GM21619 (cell line): Measurements from ENCODE around the gene RPAP3.

Source experiments
- ATAC-seq: cut with Tn5 transposase; IDR thresholded peaks from one replicate; pipeline ENCODE4 v1.9.1; 2021; ENCODE audit not compliant: unreplicated experiment

Gene RPAP3, protein sequence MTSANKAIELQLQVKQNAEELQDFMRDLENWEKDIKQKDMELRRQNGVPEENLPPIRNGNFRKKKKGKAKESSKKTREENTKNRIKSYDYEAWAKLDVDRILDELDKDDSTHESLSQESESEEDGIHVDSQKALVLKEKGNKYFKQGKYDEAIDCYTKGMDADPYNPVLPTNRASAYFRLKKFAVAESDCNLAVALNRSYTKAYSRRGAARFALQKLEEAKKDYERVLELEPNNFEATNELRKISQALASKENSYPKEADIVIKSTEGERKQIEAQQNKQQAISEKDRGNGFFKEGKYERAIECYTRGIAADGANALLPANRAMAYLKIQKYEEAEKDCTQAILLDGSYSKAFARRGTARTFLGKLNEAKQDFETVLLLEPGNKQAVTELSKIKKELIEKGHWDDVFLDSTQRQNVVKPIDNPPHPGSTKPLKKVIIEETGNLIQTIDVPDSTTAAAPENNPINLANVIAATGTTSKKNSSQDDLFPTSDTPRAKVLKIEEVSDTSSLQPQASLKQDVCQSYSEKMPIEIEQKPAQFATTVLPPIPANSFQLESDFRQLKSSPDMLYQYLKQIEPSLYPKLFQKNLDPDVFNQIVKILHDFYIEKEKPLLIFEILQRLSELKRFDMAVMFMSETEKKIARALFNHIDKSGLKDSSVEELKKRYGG

GRCh38 chr12:47705566-47706425 is at the start of gene RPAP3:
Gene RPAP3 (minus strand): TSS chr12:47706030. CDS start chr12:47702840, 3,190 bp downstream.
- peak; percentile 75 for ATAC-seq

DNA sequence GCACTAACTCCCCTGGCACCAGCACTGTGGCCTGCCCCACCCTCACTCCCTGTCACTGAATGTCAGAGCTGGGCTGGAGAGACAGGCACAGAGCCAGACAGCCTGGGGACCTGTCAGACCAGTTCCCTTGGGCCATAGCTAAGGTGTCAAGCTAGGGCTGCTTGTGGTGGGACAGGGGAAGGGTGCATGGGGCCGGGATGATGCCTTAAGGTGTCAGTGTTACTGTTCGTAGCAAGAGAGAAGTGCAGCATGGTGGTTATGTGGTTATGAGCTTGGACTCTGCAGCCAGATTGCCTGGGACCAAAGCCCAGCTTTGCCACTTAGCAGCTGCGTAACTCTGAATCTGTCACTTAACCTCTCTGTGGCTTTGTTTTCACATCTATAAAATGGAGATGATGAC is 49.1 kb upstream of the RPAP3 start:
- ATAC-seq = no peak

DNA sequence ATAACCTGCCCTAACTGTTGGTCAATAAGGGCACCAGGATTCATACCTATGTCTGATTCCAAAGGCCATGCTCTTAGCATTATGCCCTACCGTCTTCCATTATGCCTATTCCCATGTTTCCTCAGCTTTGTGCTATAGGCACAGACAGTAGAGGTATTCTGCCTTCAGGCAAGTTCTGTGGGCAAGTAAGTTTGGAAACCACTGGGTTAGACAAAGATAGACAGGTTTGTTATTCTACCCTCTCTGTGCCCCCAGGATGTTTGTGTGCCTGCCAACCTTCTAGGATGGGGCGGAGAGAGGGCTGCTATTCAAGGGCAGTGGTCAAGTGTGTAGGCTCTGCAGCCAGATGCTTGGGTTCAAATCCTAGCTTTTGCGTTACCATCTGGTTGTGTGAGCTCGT is 48.3 kb upstream of the RPAP3 start:
- ATAC-seq = no peak

GRCh38 chr12:47753021-47754001 is 47.5 kb upstream of the RPAP3 start:
- no peak for ATAC-seq

DNA sequence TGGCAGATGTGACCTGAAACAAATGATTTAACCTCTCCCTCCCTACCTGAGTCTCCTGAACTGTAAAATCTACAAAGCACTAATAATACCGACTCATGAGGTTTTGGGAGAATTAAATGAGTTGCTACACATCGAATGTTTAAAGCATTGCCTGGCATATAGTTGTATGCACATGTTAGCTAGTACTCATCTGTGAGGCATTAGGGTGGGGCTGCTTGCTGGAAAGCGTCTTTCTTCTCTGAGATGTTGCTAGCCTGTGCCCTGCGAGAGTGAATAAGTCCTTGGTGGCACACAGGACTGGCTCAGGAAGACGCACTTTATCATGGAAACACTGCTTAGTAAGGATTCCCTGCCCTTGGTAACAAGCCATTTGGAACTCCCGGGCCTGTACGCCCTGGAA is 46.7 kb upstream of the RPAP3 start:
- ATAC-seq = no peak

DNA sequence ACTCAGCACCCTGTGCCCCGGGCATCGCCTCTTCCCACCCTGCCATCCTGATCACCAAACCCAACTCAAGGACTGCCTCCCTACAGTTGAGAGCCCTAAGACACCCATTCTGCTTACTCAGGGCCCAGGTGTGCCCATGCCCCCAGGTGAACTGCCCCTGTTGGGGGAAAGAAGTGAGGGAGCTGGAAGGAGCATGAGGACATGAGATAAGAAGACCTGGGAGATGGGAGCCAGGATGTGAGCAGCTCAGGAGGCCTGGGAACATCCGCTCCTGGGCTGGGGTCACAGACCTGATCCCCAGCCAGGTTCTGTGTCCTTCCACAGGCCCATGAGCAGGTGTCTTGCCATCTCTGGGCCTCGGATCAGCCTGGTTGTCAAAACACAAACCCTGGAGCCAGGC is 46.3 kb upstream of the RPAP3 start:
- no peak for ATAC-seq

DNA sequence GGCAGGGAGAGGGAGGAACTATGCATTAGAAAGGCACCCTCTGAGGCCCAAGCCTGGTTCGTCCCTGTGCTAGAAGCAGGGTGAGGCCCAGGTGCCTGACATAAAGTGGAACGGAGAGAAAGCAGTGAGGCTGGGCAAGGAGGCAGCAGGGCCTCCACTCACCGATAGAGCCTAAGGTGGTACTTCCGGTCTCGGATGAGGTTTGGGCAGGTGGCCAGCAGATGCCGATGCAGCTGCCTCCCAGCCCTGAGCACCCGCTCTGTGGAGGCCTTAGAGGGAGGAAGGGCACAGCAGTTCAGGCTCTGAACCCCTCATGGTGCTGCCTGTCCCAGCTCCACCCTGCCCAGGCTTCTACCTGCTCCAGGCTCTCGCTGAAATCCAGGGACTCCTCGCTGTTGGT is 45.7 kb upstream of the RPAP3 start:
- ATAC-seq = no peak

- no peak for ATAC-seq
These were observed 45.2 kb upstream of the RPAP3 start for GRCh38 chr12:47750916-47751470.

DNA sequence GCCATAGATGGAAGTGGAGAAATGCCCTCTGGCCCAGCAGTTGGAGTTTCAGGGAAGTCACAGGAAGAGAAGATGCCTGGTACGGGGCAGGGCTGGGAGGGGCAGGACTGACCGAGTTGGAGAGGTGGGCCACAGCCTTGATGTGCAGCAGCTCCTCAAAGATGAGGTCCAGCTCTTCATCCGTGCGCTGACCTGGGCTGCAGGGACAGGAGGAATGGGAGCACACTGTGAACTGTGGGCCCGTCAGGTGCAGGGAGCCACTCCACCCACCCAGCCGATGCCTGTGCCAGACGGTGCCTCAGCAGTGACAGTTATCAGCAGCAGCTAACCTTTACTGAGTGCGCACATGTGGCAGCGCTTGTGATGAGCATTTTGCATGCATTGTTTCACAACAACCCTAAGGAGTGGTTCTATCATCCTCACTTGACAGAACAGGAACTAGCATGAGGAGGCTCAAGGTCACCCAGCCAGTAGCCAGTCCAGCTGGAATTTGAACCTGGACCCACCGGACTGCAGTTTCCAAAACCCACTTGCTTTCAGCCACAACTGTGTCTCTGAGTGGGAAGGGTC is 44.5 kb upstream of the RPAP3 start:
- ATAC-seq = no peak

- ATAC-seq = no peak
These were observed 43.1 kb upstream of the RPAP3 start for GRCh38 chr12:47748899-47749298.

GRCh38 chr12:47748507-47748828 is 42.6 kb upstream of the RPAP3 start:
- no peak for ATAC-seq

DNA sequence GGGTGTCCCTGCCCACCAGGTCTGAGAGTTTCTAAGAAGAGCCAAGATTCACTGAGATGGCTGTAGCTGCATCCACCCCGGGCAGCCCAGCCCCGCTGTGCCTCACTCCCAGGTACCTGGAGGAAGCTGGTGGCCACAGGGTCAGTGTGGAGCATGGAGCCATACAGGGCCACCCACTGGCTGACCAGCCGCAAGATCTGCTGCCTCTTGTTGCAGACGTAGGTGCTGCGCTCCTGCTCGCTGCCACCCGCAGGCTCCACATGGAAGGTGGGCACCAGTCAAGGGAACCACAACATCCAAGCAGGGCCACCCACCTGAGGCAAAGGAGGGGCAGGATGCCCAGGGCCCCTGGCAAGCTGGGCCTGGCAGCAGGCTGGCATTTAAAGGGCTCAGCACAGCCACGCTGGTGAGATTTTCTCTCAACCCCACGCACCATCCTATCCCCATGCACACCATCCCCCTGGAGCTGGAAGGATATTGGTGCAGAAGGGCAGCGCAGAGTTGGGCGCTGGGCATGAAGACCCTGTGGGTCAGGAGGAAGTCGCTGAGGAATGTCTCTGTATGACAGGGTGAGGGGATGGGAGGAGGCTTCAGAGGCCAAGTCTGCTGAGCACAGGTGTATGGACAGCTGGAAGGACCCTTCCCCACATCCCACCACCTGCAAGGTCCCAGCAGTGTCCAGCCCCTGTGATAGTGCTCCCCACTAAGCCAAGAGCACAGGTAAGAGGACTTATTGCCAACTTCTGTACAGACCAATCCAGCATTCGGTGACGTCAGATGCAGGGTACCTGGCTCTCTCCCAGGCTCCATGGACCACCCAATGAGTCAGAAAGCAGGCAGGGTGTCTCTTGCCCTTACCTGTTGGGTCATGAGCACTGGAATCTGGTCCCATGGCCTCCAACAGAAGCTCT is 42.0 kb upstream of the RPAP3 start:
- no peak for ATAC-seq

DNA sequence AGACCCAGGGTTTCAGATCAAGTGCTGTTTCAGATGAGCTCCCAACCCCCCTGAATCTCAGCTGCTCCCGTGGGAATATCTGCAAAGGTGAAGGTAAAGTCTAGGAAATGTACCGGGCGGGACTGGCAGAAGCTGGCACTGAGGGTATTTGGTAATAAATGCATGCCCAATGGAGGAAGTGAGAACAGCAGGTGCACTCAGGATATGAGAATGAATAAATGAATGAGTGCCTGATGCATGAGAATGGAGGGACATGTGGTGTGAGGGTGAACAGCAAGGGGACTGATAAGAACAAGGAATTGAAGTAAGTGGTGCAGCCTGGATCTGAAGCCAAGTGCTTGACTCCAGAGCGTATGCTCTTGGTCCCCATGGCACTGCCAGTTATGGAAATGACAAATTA is 41.3 kb upstream of the RPAP3 start:
- ATAC-seq = no peak

GRCh38 chr12:47746523-47746922 is 40.7 kb upstream of the RPAP3 start:
- ATAC-seq = no peak

GRCh38 chr12:47746073-47746472 is 40.2 kb upstream of the RPAP3 start:
- ATAC-seq = no peak

- no peak for ATAC-seq
These were observed 39.7 kb upstream of the RPAP3 start for GRCh38 chr12:47745485-47746041.

DNA sequence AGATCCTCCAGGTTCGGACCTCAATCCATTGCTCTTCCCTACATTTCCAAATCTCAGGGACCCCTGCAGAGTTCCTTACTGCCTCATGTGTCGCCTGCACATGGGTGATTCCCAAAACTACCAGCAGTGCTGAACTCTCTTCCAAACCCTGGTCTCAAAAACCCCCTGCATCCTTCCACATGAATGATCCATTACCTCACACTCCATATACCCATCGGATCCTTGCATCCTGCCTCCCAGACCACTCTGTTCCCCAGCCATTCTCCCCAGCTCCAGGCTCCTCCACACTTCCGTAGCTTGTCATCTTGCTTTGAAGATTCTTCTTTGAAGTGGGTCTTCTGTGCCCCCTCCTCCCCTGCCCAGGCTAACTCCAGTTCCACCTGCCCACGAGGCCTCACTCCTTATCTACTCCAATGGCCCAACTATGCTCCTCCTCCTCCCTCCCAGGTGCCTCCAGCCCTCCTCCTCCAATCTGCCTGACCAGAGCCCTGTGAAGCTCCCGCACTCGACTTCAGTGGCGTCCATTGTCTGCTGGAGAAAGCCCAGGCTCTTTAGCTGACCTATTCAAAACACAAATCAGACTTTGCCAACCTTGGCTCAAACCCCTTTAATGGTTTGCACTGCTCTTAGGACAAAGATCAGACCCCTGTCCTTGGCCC is 39.1 kb upstream of the RPAP3 start:
- ATAC-seq = no peak

- ATAC-seq = no peak
These were observed 38.3 kb upstream of the RPAP3 start for GRCh38 chr12:47744005-47744651.
